Kidney (tissue), 14 donors: ENCODE results near the gene NRIP2. TPM values are rescaled to one million over a fixed set of nuclear protein-coding genes. Genes with fewer than 3 reads are reported as not detected.
A peak's percentile ranks its signal among the peaks of the same experiment; 100 is the strongest.

Experiments
- DNase-seq, 5 donors: peaks; one replicate each; pipeline ENCODE4 v3.0.0-alpha.2; 2013 to 2020
- FAIRE-seq: peaks from 2 replicates; lab custom pipeline; 2012; peaks lifted over from hg19 to GRCh38; lab: Jason Lieb, UNC
- H3K27ac ChIP-seq, 2 donors: one replicate each; pipeline ENCODE4 v1.7.0; 2013; ENCODE audit warnings: low read depth in 2 of 2, low read length in 2 of 2, inconsistent platforms in 1 of 2
- H3K27me3 ChIP-seq: one replicate; pipeline ENCODE4 v1.7.1; 2013; ENCODE audit warnings: low read length, inconsistent platforms; ENCODE audit not compliant: control insufficient read depth, insufficient read depth
- H3K36me3 ChIP-seq, 3 donors: one replicate each; pipeline versions ENCODE4 v1.7.0 to v1.7.1; 2013; ENCODE audit warnings: low read length in 3 of 3, control low read depth in 1 of 3, inconsistent platforms in 1 of 3; ENCODE audit not compliant: insufficient read depth in 3 of 3, control insufficient read depth in 2 of 3
- H3K4me1 ChIP-seq, 3 donors: one replicate each; pipeline versions ENCODE4 v1.7.0 to v1.7.1; 2013; ENCODE audit warnings: low read length in 3 of 3, inconsistent platforms in 1 of 3, low read depth in 1 of 3; ENCODE audit not compliant: control insufficient read depth in 2 of 3, insufficient read depth in 2 of 3
- H3K4me3 ChIP-seq, 3 donors: one replicate each; pipeline versions ENCODE4 v1.7.0 to v1.8.1; 2013; ENCODE audit warnings: low read length in 3 of 3, control low read depth in 1 of 3, inconsistent platforms in 1 of 3
- H3K9ac ChIP-seq, 3 donors: one replicate each; pipeline versions ENCODE4 v1.7.0 to v1.7.1; 2013; ENCODE audit warnings: low read length in 3 of 3, control low read depth in 1 of 3, inconsistent platforms in 1 of 3
- H3K9me3 ChIP-seq, 3 donors: one replicate each; pipeline versions ENCODE4 v1.7.0 to v1.7.1; 2013; ENCODE audit warnings: low read length in 3 of 3, control low read depth in 1 of 3, inconsistent platforms in 1 of 3; ENCODE audit not compliant: control insufficient read depth in 2 of 3, insufficient read depth in 1 of 3
- CTCF ChIP-seq: IDR thresholded peaks from 3 replicates; pipeline ENCODE4 v1.5.1; 2012; ENCODE audit warnings: mild to moderate bottlenecking, moderate library complexity, borderline replicate concordance; ENCODE audit not compliant: insufficient read depth; ENCODE audit errors: extremely low read depth
- intact Hi-C: fragments of 100-400 bp; cut with DNase I; formaldehyde crosslinking; loops from one replicate; pipeline ENCODE4 v1.11.1; 2022
- polyA plus RNA-seq: library from polyadenylated mRNA; stranded (reverse); fragments of 350-450 nt; fragmentation: Illumina TruSeq; extraction: RNeasy Lipid Tissue Mini Kit (QIAGEN cat#74804); gene quantifications from one replicate; pipeline ENCODE4 v1.2.3, GENCODE V29; 2014; ENCODE audit warnings: low read depth, low replicate concordance; ENCODE audit not compliant: insufficient read depth
- total RNA-seq: library from RNA; stranded (reverse); fragmentation: NEBNext Ultra II Directional; extraction: Animal tissue kit (Norgen Biotek cat#: 25700); gene quantifications from one replicate; pipeline ENCODE4 v1.2.1, GENCODE V29; 2021
- donor health status: control.
- donor health status: control.
- donor health status: control.
- donor health status: control.
- donor health status: control.
- donor health status: DM: yes; HTN: yes; CAD: no.
- donor health status: Normal renal cell carcinoma (clear cell type).

NRIP2 gene
- total and polyA plus RNA-seq, 2 donors from 2014 or later = 11.7 to 15.9 TPM

GRCh38 chr12:2835691-2836403 is 1.0 kb upstream of the NRIP2 start:
- no peak for DNase-seq
- Histone ChIP-seq H3K9me3 (no peaks in the 10 kb centered on the region), H3K4me3 (no peak overlapping the region), H3K27me3 (no peaks in the 10 kb centered on the region), H3K9ac (no peak overlapping the region), H3K27ac (no peak overlapping the region), H3K36me3 (peaks cover 0 to 5% (median 0%) of the 10 kb centered on the region in 3 donors), H3K4me1 (peaks cover 0 to 6% (median 3%) of the 10 kb centered on the region in 3 donors)
- no peak for FAIRE-seq
- intact Hi-C loops = no loop called here
- no peak for TF ChIP-seq CTCF

- no peaks in the 10 kb centered on the region for H3K9me3 ChIP-seq
- FAIRE-seq (no peak), DNase-seq (peak in 2 of 5 donors; percentile 46 to 81)
- peaks cover 0 to 6% (median 3%) of the 10 kb centered on the region in 3 donors for H3K4me1 ChIP-seq
- peak overlapping the region in 1 of 3 donors; percentile 38 for H3K4me3 ChIP-seq
- intact Hi-C loops = no loop called here
- H3K27me3 ChIP-seq = no peaks in the 10 kb centered on the region
- H3K27ac ChIP-seq = peak overlapping the region in 1 of 2 donors; percentile 39
- H3K9ac ChIP-seq = peak overlapping the region in 1 of 3 donors; percentile 40
- H3K36me3 ChIP-seq = peaks cover 0 to 7% (median 5%) of the 10 kb centered on the region in 3 donors
- TF ChIP-seq CTCF = no peak
Observed at GRCh38 chr12:2833810-2834209, 1.0 kb downstream of the NRIP2 start.

GRCh38 chr12:2833327-2833726 is 1.5 kb downstream of the NRIP2 start:
- Histone ChIP-seq H3K27ac (no peak overlapping the region), H3K4me1 (peaks cover 0 to 6% (median 3%) of the 10 kb centered on the region in 3 donors), H3K36me3 (peaks cover 0 to 7% (median 5%) of the 10 kb centered on the region in 3 donors), H3K9ac (no peak overlapping the region), H3K27me3 (no peaks in the 10 kb centered on the region), H3K9me3 (no peaks in the 10 kb centered on the region), H3K4me3 (peak overlapping the region in 2 of 3 donors; percentile 16 to 29)
- TF ChIP-seq CTCF = no peak
- FAIRE-seq (no peak), DNase-seq (no peak)
- intact Hi-C loops = no loop called here
